ENCODE results near the gene SCG3.
A peak's percentile ranks its signal among the peaks of the same experiment; 100 is the strongest.

The SCG3 gene

GRCh38 chr15:51749307-51749706 is 68.0 kb downstream of the SCG3 start:
- Histone ChIP-seq H3K4me1 (ENCODE audit: control insufficient read depth, insufficient read depth, low read length, unreplicated experiment) (no peaks in the 10 kb centered on the region), H3K79me2 (ENCODE audit: control insufficient read depth, insufficient read depth, low read length, unreplicated experiment) (no peaks in the 10 kb centered on the region), H3K27ac (ENCODE audit: low read depth, low read length) (no peak overlapping the region), H3K27me3 (ENCODE audit: insufficient read depth, low read length) (peaks cover 62% of the 10 kb centered on the region), H2AFZ (ENCODE audit: low read length, unreplicated experiment) (no peak overlapping the region), H3K36me3 (ENCODE audit: insufficient read depth, low read length) (no peaks in the 10 kb centered on the region), H3K4me3 (ENCODE audit: low read depth, low read length) (no peak overlapping the region)

DNA sequence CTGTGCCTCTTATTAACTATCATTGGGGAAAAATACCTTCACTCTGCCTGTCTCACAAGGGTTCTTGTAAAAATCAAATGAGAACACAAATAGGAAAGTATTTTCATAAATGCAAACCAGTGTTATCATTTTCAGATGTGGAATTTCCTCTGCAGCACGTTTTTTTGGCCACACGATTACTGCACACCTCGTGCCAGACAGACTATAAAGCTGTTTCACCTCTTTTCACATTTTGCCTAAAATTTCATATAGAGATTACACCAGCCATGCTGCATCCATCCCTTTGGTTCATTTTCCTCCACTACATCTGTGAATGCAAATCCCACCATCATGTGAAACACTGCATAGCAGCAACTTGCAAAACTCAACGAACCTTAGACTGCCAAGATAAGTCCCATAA is 68.9 kb downstream of the SCG3 start:
- Histone ChIP-seq H3K79me2 (ENCODE audit: control insufficient read depth, insufficient read depth, low read length, unreplicated experiment) (no peaks in the 10 kb centered on the region), H2AFZ (ENCODE audit: low read length, unreplicated experiment) (no peak overlapping the region), H3K36me3 (ENCODE audit: insufficient read depth, low read length) (no peaks in the 10 kb centered on the region), H3K4me1 (ENCODE audit: control insufficient read depth, insufficient read depth, low read length, unreplicated experiment) (no peaks in the 10 kb centered on the region), H3K27me3 (ENCODE audit: insufficient read depth, low read length) (peaks cover 53% of the 10 kb centered on the region), H3K27ac (ENCODE audit: low read depth, low read length) (no peak overlapping the region), H3K4me3 (ENCODE audit: low read depth, low read length) (no peak overlapping the region)

- H3K4me1 ChIP-seq (ENCODE audit: control insufficient read depth, insufficient read depth, low read length, unreplicated experiment): no peaks in the 10 kb centered on the region
- H3K27ac ChIP-seq (ENCODE audit: low read depth, low read length): no peak within 1 kb of the TSS
- H2AFZ ChIP-seq (ENCODE audit: low read length, unreplicated experiment): peak within 1 kb of the TSS; percentile 97
- H3K4me3 ChIP-seq (ENCODE audit: low read depth, low read length): peak within 1 kb of the TSS; percentile 87
- H3K36me3 ChIP-seq (ENCODE audit: insufficient read depth, low read length): no peaks in the 10 kb centered on the region
- H3K79me2 ChIP-seq (ENCODE audit: control insufficient read depth, insufficient read depth, low read length, unreplicated experiment): no peaks in the 10 kb centered on the region
- H3K27me3 ChIP-seq (ENCODE audit: insufficient read depth, low read length): peaks cover 45% of the 10 kb centered on the region
These were observed 69.7 kb downstream of the SCG3 start, which contains the start of gene TMOD2 for GRCh38 chr15:51750792-51751696. TSS of gene TMOD2 (plus strand) at chr15:51751597. CDS start at chr15:51766442, 14,845 bp downstream.

DNA sequence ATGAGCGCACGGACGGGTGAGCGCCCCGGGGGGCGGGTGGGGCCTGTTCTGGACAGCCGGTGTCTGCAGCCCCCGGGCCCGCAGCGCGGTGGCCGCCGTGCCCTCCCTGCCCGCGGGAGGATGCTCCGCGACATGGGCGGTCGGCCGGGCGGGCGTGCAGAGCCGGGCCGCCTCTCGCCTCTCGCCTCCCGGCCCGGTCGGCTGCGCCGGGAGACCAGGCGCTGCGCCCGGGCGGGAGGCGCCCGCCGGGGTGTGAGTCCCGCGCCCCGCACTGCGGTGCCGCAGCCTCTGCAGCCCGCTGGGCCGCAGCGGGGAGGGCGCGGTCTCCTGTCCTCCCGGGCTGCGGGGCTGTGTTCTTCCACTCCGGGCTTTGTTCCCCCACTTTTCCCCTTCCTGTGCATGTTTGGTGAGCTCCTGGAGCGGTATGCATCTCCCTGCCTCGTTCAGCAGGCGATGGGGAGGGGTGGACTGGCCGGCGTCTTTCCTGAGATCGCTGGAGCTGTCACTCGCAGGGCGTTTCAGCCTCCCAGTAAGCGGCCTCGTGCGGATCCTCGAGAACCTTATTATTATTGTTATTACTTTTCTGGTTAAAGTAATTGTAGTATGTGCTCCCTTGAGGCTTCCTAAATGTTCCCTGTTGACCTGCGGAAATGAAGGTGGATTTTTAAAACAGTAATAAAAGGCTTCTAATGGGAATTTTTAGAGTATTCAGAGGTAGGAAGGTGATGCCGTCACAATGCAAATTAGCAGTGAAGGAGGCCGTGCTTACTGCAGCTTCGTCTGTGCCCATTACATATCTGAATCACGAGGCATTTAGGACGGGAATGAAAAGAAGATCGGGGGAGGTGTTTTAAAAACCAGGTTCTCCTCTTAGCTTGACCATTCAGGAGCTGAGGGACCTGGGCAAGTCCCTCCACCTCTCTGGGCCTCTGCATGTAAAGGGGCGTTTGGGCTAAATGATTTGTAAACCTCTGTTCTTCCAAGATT is 70.7 kb downstream of the SCG3 start:
- H3K4me3 ChIP-seq (ENCODE audit: low read depth, low read length): peak overlapping the region; percentile 87
- no peak overlapping the region for H3K27ac ChIP-seq (ENCODE audit: low read depth, low read length)
- no peaks in the 10 kb centered on the region for H3K79me2 ChIP-seq (ENCODE audit: control insufficient read depth, insufficient read depth, low read length, unreplicated experiment)
- peaks cover 38% of the 10 kb centered on the region for H3K27me3 ChIP-seq (ENCODE audit: insufficient read depth, low read length)
- no peaks in the 10 kb centered on the region for H3K36me3 ChIP-seq (ENCODE audit: insufficient read depth, low read length)
- peak overlapping the region; percentile 97 for H2AFZ ChIP-seq (ENCODE audit: low read length, unreplicated experiment)
- H3K4me1 ChIP-seq (ENCODE audit: control insufficient read depth, insufficient read depth, low read length, unreplicated experiment): no peaks in the 10 kb centered on the region

GRCh38 chr15:51752888-51753287 is 71.6 kb downstream of the SCG3 start:
- Histone ChIP-seq H3K4me3 (ENCODE audit: low read depth, low read length) (no peak overlapping the region), H3K79me2 (ENCODE audit: control insufficient read depth, insufficient read depth, low read length, unreplicated experiment) (no peaks in the 10 kb centered on the region), H3K36me3 (ENCODE audit: insufficient read depth, low read length) (no peaks in the 10 kb centered on the region), H2AFZ (ENCODE audit: low read length, unreplicated experiment) (no peak overlapping the region), H3K4me1 (ENCODE audit: control insufficient read depth, insufficient read depth, low read length, unreplicated experiment) (peaks cover under 1% of the 10 kb centered on the region), H3K27ac (ENCODE audit: low read depth, low read length) (no peak overlapping the region), H3K27me3 (ENCODE audit: insufficient read depth, low read length) (peaks cover 32% of the 10 kb centered on the region)

DNA sequence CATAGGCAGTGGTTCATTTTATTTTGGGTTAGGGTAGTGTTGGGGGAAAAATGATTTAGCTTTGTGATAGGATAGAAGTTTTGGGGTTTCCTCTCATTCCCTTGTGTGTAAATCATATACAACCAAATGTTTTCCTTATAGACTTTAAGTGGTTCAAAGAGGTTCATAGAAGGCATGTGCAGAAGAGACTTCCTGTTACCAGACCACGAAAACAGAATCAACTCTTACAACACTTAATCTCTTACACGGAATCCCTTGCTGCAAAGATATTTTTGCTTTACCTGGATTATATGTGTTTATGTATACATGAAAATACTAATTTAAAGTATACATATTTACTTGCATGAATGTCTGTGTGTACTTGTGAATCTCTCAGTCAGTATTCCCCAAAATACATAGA is 73.0 kb downstream of the SCG3 start:
- Histone ChIP-seq H2AFZ (ENCODE audit: low read length, unreplicated experiment) (no peak overlapping the region), H3K27ac (ENCODE audit: low read depth, low read length) (no peak overlapping the region), H3K79me2 (ENCODE audit: control insufficient read depth, insufficient read depth, low read length, unreplicated experiment) (no peaks in the 10 kb centered on the region), H3K27me3 (ENCODE audit: insufficient read depth, low read length) (peaks cover 20% of the 10 kb centered on the region), H3K4me3 (ENCODE audit: low read depth, low read length) (no peak overlapping the region), H3K36me3 (ENCODE audit: insufficient read depth, low read length) (no peaks in the 10 kb centered on the region), H3K4me1 (ENCODE audit: control insufficient read depth, insufficient read depth, low read length, unreplicated experiment) (peaks cover 14% of the 10 kb centered on the region)

- Histone ChIP-seq H3K4me1 (ENCODE audit: control insufficient read depth, insufficient read depth, low read length, unreplicated experiment) (peaks cover 22% of the 10 kb centered on the region), H3K79me2 (ENCODE audit: control insufficient read depth, insufficient read depth, low read length, unreplicated experiment) (no peaks in the 10 kb centered on the region), H3K4me3 (ENCODE audit: low read depth, low read length) (no peak overlapping the region), H3K27me3 (ENCODE audit: insufficient read depth, low read length) (peaks cover 5% of the 10 kb centered on the region), H3K27ac (ENCODE audit: low read depth, low read length) (no peak overlapping the region), H2AFZ (ENCODE audit: low read length, unreplicated experiment) (no peak overlapping the region), H3K36me3 (ENCODE audit: insufficient read depth, low read length) (no peaks in the 10 kb centered on the region)
These were observed 74.5 kb downstream of the SCG3 start for GRCh38 chr15:51755790-51756189.

GRCh38 chr15:51756482-51756881 is 75.2 kb downstream of the SCG3 start:
- Histone ChIP-seq H3K27me3 (ENCODE audit: insufficient read depth, low read length) (no peaks in the 10 kb centered on the region), H3K79me2 (ENCODE audit: control insufficient read depth, insufficient read depth, low read length, unreplicated experiment) (no peaks in the 10 kb centered on the region), H2AFZ (ENCODE audit: low read length, unreplicated experiment) (no peak overlapping the region), H3K27ac (ENCODE audit: low read depth, low read length) (no peak overlapping the region), H3K4me1 (ENCODE audit: control insufficient read depth, insufficient read depth, low read length, unreplicated experiment) (peaks cover 22% of the 10 kb centered on the region), H3K4me3 (ENCODE audit: low read depth, low read length) (no peak overlapping the region), H3K36me3 (ENCODE audit: insufficient read depth, low read length) (no peaks in the 10 kb centered on the region)

DNA sequence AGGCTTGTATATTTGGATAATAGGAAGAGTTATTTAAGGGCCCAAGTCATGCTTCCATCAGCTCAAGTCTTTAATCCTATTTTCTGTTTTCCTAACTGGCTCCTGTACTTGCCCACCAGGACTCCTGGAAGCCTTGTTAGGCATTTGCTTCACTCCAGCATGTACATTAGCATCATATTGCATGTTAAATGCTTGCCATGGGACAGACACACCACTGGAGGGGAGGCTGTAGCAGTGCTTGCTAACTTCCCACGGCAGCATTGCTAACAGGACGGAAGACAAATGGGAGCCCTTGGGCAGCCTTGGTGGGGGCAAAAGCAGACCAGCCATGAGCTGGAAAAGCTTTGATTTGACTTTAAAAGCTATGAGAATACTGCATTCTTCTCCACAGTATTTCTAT is 76.1 kb downstream of the SCG3 start:
- Histone ChIP-seq H3K27me3 (ENCODE audit: insufficient read depth, low read length) (no peaks in the 10 kb centered on the region), H3K36me3 (ENCODE audit: insufficient read depth, low read length) (no peaks in the 10 kb centered on the region), H2AFZ (ENCODE audit: low read length, unreplicated experiment) (no peak overlapping the region), H3K4me3 (ENCODE audit: low read depth, low read length) (no peak overlapping the region), H3K27ac (ENCODE audit: low read depth, low read length) (no peak overlapping the region), H3K4me1 (ENCODE audit: control insufficient read depth, insufficient read depth, low read length, unreplicated experiment) (peaks cover 22% of the 10 kb centered on the region), H3K79me2 (ENCODE audit: control insufficient read depth, insufficient read depth, low read length, unreplicated experiment) (no peaks in the 10 kb centered on the region)

GRCh38 chr15:51758645-51759044 is 77.3 kb downstream of the SCG3 start:
- no peak overlapping the region for H2AFZ ChIP-seq (ENCODE audit: low read length, unreplicated experiment)

More at GRCh38 chr15:51758645-51759044, 77.3 kb downstream of the SCG3 start:
- H3K79me2 ChIP-seq (ENCODE audit: control insufficient read depth, insufficient read depth, low read length, unreplicated experiment): no peaks in the 10 kb centered on the region
- H3K27me3 ChIP-seq (ENCODE audit: insufficient read depth, low read length): no peaks in the 10 kb centered on the region
- no peaks in the 10 kb centered on the region for H3K36me3 ChIP-seq (ENCODE audit: insufficient read depth, low read length)
- peaks cover 22% of the 10 kb centered on the region for H3K4me1 ChIP-seq (ENCODE audit: control insufficient read depth, insufficient read depth, low read length, unreplicated experiment)
- peak overlapping the region; percentile 54 for H3K27ac ChIP-seq (ENCODE audit: low read depth, low read length)
- H3K4me3 ChIP-seq (ENCODE audit: low read depth, low read length): no peak overlapping the region

Data from ACC112 (cell line).